ENCODE results near the gene LDLR.
A peak's percentile ranks its signal among the peaks of the same experiment; 100 is the strongest.
"Not testable (repeated sequence)": the region's sequence is repeated elsewhere in the genome, so short reads cannot be mapped to it uniquely, and the experiment has no call there.

LDLR gene

GRCh38 chr19:11098327-11098726, 9.1 kb downstream of the LDLR start:
- Mint-ChIP-seq H3K27ac (ENCODE audit: low read depth) (no peak overlapping the region), H3K9me3 (no peaks in the 10 kb centered on the region), H3K27me3 (no peaks in the 10 kb centered on the region), H3K36me3 (ENCODE audit: insufficient read depth) (peaks cover 45% of the 10 kb centered on the region), H3K4me3 (no peak overlapping the region), H3K4me1 (peaks cover 29% of the 10 kb centered on the region)
- DNase-seq (ENCODE audit: low spot score in 2 of 2) (no peak), ATAC-seq (replicated peaks; ENCODE audit: extremely low read depth, poor library complexity, severe bottlenecking) (no peak)

GRCh38 chr19:11098861-11099260, 9.6 kb downstream of the LDLR start:
- Mint-ChIP-seq H3K4me3 (no peak overlapping the region), H3K27ac (ENCODE audit: low read depth) (no peak overlapping the region), H3K4me1 (peaks cover 29% of the 10 kb centered on the region), H3K27me3 (no peaks in the 10 kb centered on the region), H3K9me3 (no peaks in the 10 kb centered on the region), H3K36me3 (ENCODE audit: insufficient read depth) (peaks cover 49% of the 10 kb centered on the region)
- ATAC-seq (replicated peaks; ENCODE audit: extremely low read depth, poor library complexity, severe bottlenecking) = no peak
- no peak for DNase-seq (ENCODE audit: low spot score in 2 of 2)

GRCh38 chr19:11100049-11100448, 10.8 kb downstream of the LDLR start:
- H3K27me3 Mint-ChIP-seq = no peaks in the 10 kb centered on the region
- peaks cover 22% of the 10 kb centered on the region for H3K4me1 Mint-ChIP-seq
- DNase-seq (ENCODE audit: low spot score in 2 of 2) (no peak), ATAC-seq (replicated peaks; ENCODE audit: extremely low read depth, poor library complexity, severe bottlenecking) (no peak)
- H3K4me3 Mint-ChIP-seq = no peak overlapping the region
- H3K36me3 Mint-ChIP-seq (ENCODE audit: insufficient read depth) = peaks cover 55% of the 10 kb centered on the region
- no peaks in the 10 kb centered on the region for H3K9me3 Mint-ChIP-seq
- peak overlapping the region; percentile 46 for H3K27ac Mint-ChIP-seq (ENCODE audit: low read depth)

- Mint-ChIP-seq H3K36me3 (ENCODE audit: insufficient read depth) (peaks cover 56% of the 10 kb centered on the region), H3K4me3 (no peak overlapping the region), H3K27me3 (no peaks in the 10 kb centered on the region), H3K27ac (ENCODE audit: low read depth) (no peak overlapping the region), H3K9me3 (no peaks in the 10 kb centered on the region), H3K4me1 (peaks cover 14% of the 10 kb centered on the region)
- DNase-seq (ENCODE audit: low spot score in 2 of 2) (no peak), ATAC-seq (replicated peaks; ENCODE audit: extremely low read depth, poor library complexity, severe bottlenecking) (no peak)
Observed at GRCh38 chr19:11101057-11101456, 11.8 kb downstream of the LDLR start.

- H3K4me3 Mint-ChIP-seq = no peak overlapping the region
- peaks cover 66% of the 10 kb centered on the region for H3K36me3 Mint-ChIP-seq (ENCODE audit: insufficient read depth)
- H3K4me1 Mint-ChIP-seq = peaks cover 7% of the 10 kb centered on the region
- no peaks in the 10 kb centered on the region for H3K27me3 Mint-ChIP-seq
- DNase-seq (ENCODE audit: low spot score in 2 of 2) = no peak
- no peaks in the 10 kb centered on the region for H3K9me3 Mint-ChIP-seq
- H3K27ac Mint-ChIP-seq (ENCODE audit: low read depth) = no peak overlapping the region
- no peak for ATAC-seq (replicated peaks; ENCODE audit: extremely low read depth, poor library complexity, severe bottlenecking)
Observed at GRCh38 chr19:11102944-11103343, 13.7 kb downstream of the LDLR start.

- ATAC-seq (replicated peaks; ENCODE audit: extremely low read depth, poor library complexity, severe bottlenecking); H3K27me3 Mint-ChIP-seq; H3K4me3 Mint-ChIP-seq; H3K9me3 Mint-ChIP-seq; DNase-seq (ENCODE audit: low spot score in 2 of 2); H3K27ac Mint-ChIP-seq (ENCODE audit: low read depth); H3K4me1 Mint-ChIP-seq: not testable (repeated sequence)
- peaks cover 74% of the 10 kb centered on the region for H3K36me3 Mint-ChIP-seq (ENCODE audit: insufficient read depth)
Observed at GRCh38 chr19:11103667-11104066, 14.4 kb downstream of the LDLR start.

- Mint-ChIP-seq H3K36me3 (ENCODE audit: insufficient read depth) (peaks cover 79% of the 10 kb centered on the region), H3K4me3 (no peak overlapping the region), H3K27me3 (no peaks in the 10 kb centered on the region), H3K9me3 (no peaks in the 10 kb centered on the region), H3K4me1 (peaks cover 2% of the 10 kb centered on the region), H3K27ac (ENCODE audit: low read depth) (no peak overlapping the region)
- DNase-seq (ENCODE audit: low spot score in 2 of 2) (no peak), ATAC-seq (replicated peaks; ENCODE audit: extremely low read depth, poor library complexity, severe bottlenecking) (no peak)
Observed at GRCh38 chr19:11105014-11105636, 15.9 kb downstream of the LDLR start.

- H3K27me3 Mint-ChIP-seq = no peaks in the 10 kb centered on the region
- ATAC-seq (replicated peaks; ENCODE audit: extremely low read depth, poor library complexity, severe bottlenecking) (no peak), DNase-seq (ENCODE audit: low spot score in 2 of 2) (no peak)
- H3K4me3 Mint-ChIP-seq = no peak overlapping the region
- H3K9me3 Mint-ChIP-seq = no peaks in the 10 kb centered on the region
- H3K27ac Mint-ChIP-seq (ENCODE audit: low read depth) = no peak overlapping the region
- H3K4me1 Mint-ChIP-seq = no peaks in the 10 kb centered on the region
- H3K36me3 Mint-ChIP-seq (ENCODE audit: insufficient read depth) = peaks cover 81% of the 10 kb centered on the region
Observed at GRCh38 chr19:11106477-11106876, 17.2 kb downstream of the LDLR start.

- peaks cover 82% of the 10 kb centered on the region for H3K36me3 Mint-ChIP-seq (ENCODE audit: insufficient read depth)
- DNase-seq (ENCODE audit: low spot score in 2 of 2) (no peak), ATAC-seq (replicated peaks; ENCODE audit: extremely low read depth, poor library complexity, severe bottlenecking) (no peak)
- H3K27me3 Mint-ChIP-seq = no peaks in the 10 kb centered on the region
- no peaks in the 10 kb centered on the region for H3K4me1 Mint-ChIP-seq
- no peaks in the 10 kb centered on the region for H3K9me3 Mint-ChIP-seq
- no peak overlapping the region for H3K27ac Mint-ChIP-seq (ENCODE audit: low read depth)
- H3K4me3 Mint-ChIP-seq = no peak overlapping the region
Observed at GRCh38 chr19:11108746-11109145, 19.5 kb downstream of the LDLR start.

- Mint-ChIP-seq H3K4me1 (no peaks in the 10 kb centered on the region), H3K9me3 (no peaks in the 10 kb centered on the region), H3K27me3 (no peaks in the 10 kb centered on the region), H3K36me3 (ENCODE audit: insufficient read depth) (peaks cover 80% of the 10 kb centered on the region), H3K4me3 (no peak overlapping the region), H3K27ac (ENCODE audit: low read depth) (no peak overlapping the region)
- DNase-seq (ENCODE audit: low spot score in 2 of 2) (no peak), ATAC-seq (replicated peaks; ENCODE audit: extremely low read depth, poor library complexity, severe bottlenecking) (no peak)
Observed at GRCh38 chr19:11111117-11111770, 22.0 kb downstream of the LDLR start.

- Mint-ChIP-seq H3K27ac (ENCODE audit: low read depth) (no peak overlapping the region), H3K4me1 (no peaks in the 10 kb centered on the region)
- ATAC-seq (replicated peaks; ENCODE audit: extremely low read depth, poor library complexity, severe bottlenecking) = no peak
Observed at GRCh38 chr19:11111771-11112144, 22.5 kb downstream of the LDLR start.

GRCh38 chr19:11113140-11113708, 24.0 kb downstream of the LDLR start:
- ATAC-seq (replicated peaks; ENCODE audit: extremely low read depth, poor library complexity, severe bottlenecking) = no peak
- H3K27ac Mint-ChIP-seq (ENCODE audit: low read depth) = no peak overlapping the region
- no peaks in the 10 kb centered on the region for H3K9me3 Mint-ChIP-seq
- H3K36me3 Mint-ChIP-seq (ENCODE audit: insufficient read depth) = peaks cover 83% of the 10 kb centered on the region
- H3K4me1 Mint-ChIP-seq = no peaks in the 10 kb centered on the region
- no peak overlapping the region for H3K4me3 Mint-ChIP-seq
- no peaks in the 10 kb centered on the region for H3K27me3 Mint-ChIP-seq
- no peak for DNase-seq (ENCODE audit: low spot score in 2 of 2)

More at GRCh38 chr19:11111771-11112144, 22.5 kb downstream of the LDLR start:
- Mint-ChIP-seq H3K36me3 (ENCODE audit: insufficient read depth) (peaks cover 81% of the 10 kb centered on the region), H3K9me3 (no peaks in the 10 kb centered on the region), H3K4me3 (no peak overlapping the region), H3K27me3 (no peaks in the 10 kb centered on the region)
- no peak for DNase-seq (ENCODE audit: low spot score in 2 of 2)

GRCh38 chr19:11115042-11115441, 25.8 kb downstream of the LDLR start:
- ATAC-seq (replicated peaks; ENCODE audit: extremely low read depth, poor library complexity, severe bottlenecking) (no peak), DNase-seq (ENCODE audit: low spot score in 2 of 2) (no peak)
- Mint-ChIP-seq H3K4me1 (no peaks in the 10 kb centered on the region), H3K27ac (ENCODE audit: low read depth) (no peak overlapping the region), H3K4me3 (no peak overlapping the region), H3K9me3 (no peaks in the 10 kb centered on the region), H3K36me3 (ENCODE audit: insufficient read depth) (peaks cover 85% of the 10 kb centered on the region), H3K27me3 (no peaks in the 10 kb centered on the region)
